Epithelial cell of esophagus (primary cell): ENCODE data around the gene MSX2.

Source experiments
- DNase-seq: peaks from one replicate; pipeline ENCODE4 v3.0.0; 2010; ENCODE audit warnings: low read depth
- H3K4me3 ChIP-seq: 2 replicates; pipeline ENCODE4 v1.5.1; 2011; ENCODE audit warnings: mild to moderate bottlenecking, low read length, control low read depth
- TF ChIP-seq, protein P1 (sequence below): IDR thresholded peaks from 2 replicates; pipeline ENCODE4 v1.5.1; 2011; ENCODE audit warnings: low read depth, mild to moderate bottlenecking, low read length, control low read depth, inconsistent platforms; ENCODE audit not compliant: insufficient read depth; ENCODE audit errors: missing control alignments

The MSX2 gene

DNA sequence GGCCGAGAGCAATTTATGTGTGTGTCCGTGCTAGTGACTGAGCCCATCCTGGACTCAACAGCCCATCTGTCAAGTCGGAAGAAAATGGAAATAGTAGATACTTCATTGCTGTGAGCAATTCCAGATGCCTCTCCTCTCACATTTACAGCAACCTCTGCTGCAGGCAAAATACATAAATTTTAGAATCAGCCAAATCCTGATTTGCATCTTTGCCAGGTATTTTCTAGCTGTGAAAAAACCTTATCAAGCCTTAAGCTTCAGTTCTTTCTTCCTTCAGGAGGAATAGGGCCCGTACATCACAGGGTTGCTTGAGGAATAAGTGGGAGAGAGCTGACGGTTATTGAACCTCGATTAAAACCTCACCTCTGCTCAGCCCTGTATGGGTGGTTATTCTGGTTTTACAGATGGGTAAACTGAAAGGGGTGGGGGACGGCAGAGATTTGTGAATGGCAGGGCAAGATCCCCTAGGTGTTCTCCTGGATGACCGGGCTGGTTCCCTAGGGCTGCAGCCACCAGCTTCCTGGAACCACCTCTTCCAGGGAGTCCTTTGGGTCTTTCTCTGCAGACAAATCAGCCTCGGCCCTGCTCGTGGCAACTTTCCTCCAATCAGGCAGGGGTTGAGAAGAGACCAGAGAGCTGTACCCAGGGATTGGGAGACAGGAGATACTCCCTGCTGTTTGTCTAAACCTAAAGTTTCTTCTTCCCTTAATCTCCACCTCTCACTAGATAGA is 5.3 kb upstream of the MSX2 start:
- TF ChIP-seq, protein P1, sequence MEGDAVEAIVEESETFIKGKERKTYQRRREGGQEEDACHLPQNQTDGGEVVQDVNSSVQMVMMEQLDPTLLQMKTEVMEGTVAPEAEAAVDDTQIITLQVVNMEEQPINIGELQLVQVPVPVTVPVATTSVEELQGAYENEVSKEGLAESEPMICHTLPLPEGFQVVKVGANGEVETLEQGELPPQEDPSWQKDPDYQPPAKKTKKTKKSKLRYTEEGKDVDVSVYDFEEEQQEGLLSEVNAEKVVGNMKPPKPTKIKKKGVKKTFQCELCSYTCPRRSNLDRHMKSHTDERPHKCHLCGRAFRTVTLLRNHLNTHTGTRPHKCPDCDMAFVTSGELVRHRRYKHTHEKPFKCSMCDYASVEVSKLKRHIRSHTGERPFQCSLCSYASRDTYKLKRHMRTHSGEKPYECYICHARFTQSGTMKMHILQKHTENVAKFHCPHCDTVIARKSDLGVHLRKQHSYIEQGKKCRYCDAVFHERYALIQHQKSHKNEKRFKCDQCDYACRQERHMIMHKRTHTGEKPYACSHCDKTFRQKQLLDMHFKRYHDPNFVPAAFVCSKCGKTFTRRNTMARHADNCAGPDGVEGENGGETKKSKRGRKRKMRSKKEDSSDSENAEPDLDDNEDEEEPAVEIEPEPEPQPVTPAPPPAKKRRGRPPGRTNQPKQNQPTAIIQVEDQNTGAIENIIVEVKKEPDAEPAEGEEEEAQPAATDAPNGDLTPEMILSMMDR, result no peak
- DNase-seq, result no peak
- no peak overlapping the region for H3K4me3 ChIP-seq

DNA sequence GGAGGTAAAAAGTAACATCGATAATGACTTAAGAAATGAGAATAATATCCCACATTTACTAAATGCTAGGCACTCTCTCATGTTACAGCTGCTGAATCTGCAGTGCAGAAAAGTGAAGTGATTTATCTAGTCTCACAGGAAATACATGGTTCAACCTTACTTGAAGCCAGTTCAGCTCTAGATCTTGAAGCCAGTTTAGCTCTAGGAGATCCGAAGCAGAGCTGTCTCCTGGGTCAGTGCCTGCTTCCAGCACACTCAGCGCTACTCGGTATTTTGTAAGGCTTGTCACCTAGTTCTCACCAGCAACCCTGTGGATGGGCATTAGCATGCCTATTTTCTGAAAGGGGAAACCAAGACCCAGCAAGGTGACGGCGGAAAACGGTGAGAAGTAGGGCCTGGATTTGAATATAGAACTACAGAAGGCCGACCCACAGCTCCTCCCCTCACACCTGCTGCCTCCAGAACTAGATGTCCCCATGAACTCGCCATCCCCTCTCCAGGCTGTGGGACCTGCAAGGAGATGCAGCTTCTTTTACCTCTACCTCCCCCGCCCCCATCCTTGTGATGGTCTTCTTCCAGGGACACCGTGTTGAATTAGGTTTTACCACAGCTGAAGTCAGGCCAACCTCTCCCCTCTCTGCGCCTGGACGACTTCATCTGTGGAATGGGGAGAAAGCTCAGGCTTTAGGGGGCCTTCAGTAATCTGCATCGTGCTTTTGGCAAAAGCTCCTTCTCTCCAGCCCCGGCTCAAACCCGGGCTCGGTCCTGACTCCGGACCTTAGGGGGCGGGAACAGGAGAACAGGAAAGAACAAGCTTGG is 4.4 kb upstream of the MSX2 start:
- TF ChIP-seq, protein P1, result no peak
- no peak overlapping the region for H3K4me3 ChIP-seq
- DNase-seq, result no peak

DNA sequence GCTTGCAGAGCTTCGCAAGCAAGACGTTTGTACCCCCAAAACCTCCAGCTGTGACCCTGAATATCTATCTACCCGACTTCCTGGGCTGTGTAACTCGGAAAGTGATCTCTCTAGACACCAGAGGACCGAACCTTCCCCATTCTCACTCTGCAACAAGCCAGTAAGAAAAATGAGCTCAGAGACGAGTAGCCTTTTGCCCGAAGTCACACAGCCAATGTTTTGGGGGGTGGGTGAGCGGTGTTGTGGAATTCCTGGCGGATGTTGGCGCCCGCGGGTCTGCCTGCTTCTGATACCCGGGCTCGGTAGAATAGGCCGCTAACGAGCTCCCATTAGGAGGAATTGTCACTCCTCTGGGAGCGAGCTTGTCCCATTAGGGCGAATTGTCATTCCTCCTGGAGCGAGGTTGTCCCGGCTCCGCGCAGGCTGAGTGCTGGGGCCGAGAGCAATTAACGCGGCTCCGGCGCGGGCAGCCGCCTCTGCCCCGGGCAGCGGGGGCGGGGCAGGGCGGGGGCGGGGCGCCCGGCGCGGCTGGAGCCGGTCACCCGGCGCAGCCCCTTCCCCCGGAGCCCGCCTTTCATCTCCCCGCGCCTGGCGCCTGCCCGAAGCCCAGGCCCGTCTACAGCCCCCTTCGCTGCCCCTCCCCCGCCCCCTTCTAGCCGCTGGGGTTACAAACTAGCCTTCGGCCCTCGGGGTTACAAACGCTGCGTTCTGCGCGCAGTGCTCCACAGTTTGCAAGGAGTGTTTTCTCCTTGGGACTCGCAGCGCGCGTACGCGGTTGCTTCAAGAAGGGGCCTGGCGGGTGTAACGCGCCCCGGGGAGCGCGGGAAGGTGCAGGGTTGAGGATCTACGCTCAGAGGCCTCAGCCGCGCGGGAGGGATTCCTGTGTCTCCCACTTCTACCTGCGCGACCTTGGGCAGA is 3.5 kb upstream of the MSX2 start:
- TF ChIP-seq, protein P1, result no peak
- no peak overlapping the region for H3K4me3 ChIP-seq
- no peak for DNase-seq

DNA sequence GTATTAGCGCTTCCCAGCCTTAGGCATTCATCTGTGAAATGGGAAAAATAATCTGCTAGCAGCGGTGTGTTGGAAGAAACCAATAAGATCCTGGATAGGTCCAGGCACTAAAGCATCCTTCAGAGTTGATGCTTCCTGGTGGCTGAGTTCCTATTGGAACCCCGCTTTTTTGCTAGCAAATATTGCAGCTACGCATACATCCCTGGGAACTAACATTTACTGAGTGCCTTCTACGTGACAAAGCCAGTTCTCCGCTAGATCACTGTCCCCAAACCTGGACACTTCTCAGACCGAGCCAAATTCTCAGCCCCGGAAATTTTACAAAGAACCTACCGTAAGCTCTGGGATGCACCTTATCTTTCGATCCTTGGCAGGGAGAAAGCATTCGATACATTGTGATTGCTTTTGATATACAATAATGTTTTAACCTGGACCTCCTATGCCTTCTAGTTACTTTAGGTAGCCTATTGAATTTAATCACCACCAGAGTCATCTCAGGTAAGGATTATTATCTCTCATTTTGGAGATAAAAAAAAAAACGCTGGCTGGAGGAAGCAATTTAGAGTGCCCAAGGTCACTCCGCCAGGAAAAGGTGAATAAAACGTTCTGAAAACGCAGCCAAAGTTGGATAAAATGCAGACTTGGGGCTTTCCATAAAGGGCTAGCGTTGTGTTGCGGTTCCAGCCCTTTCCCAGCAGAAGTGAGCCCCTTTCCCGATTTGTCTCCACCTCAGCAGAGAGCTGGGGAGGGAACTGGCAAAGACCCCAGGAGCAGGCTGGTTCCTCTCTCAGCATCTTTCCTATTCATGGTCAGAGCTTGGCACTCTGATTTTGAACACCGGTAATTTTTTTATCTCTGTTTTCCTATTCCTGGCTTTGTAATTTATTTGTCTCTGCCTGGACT is 2.6 kb upstream of the MSX2 start:
- DNase-seq, result no peak
- TF ChIP-seq, protein P1, result no peak
- no peak overlapping the region for H3K4me3 ChIP-seq

DNA sequence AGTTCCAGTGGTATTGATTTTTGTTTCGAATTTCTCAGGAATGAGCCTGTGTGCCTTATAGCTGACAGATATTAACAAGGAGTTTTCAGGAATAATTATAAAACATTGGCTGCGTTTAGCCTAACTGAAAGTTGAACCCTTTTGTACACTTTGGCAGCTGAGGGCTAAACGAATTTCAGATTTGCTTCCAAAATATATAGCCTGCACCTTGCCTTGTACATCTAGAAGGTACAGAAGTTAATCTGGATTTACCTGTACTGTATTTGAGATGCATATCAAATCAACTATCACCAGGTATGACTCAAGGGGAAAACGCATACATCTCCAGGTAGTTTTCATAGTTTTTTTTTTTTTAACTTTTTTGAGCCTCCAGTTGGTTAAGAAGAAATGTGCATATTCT is 1.9 kb upstream of the MSX2 start:
- DNase-seq, result no peak
- H3K4me3 ChIP-seq, result no peak overlapping the region
- TF ChIP-seq, protein P1, result no peak
